ENCODE results near the gene PTPA. TPM values are rescaled to one million over a fixed set of nuclear protein-coding genes. Genes with fewer than 3 reads are reported as not detected.

Gene PTPA
- polyA plus RNA-seq, 1 donor from 2014 or later: 62.8 TPM

DNA sequence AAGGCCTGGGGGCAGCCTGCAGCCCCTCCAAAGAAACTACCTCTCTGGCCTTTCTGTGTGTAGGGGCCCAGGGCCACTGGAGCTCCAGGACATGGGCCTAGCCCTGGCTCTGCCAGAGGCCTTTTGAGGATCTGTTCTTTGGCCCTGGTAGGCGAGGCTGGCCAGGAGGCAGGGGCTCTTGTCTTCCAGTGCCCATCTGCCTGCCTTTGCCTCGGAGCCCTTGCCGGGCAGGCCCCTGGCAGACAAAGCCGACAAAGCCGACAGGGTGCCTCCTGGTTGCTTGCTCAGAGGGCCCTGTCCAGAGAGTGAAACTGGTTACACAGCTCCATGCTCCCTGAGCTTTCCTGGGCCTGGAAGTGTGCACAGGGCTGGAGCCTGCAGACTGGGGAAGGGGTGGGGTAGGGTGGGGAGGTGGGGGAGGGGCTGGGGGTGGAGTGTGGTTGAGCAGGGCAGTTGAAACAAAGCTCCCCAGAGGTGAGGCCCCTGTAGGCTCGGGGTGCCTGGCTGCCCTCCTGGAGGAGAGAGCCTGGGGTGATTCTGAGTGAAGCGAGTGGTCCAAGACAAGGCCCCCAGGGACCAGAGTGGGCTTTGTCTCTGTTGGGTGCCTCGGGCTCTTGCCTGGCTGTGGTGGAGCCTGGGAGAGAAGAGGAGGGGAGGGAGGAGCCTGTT is 29.3 kb downstream of the PTPA start:
- H3K79me2 ChIP-seq (replicated peaks; ENCODE audit: insufficient read depth, low read length): no peaks in the 10 kb centered on the region
- no peaks in the 10 kb centered on the region for H3K36me3 ChIP-seq (ENCODE audit: insufficient read depth, low read length)
- H3K27ac ChIP-seq (ENCODE audit: low read length): peak overlapping the region; percentile 99
- H2AFZ ChIP-seq (ENCODE audit: low read depth, low read length): no peak overlapping the region
- no peaks in the 10 kb centered on the region for H4K20me1 ChIP-seq (ENCODE audit: insufficient read depth)
- no peaks in the 10 kb centered on the region for H3K9me2 ChIP-seq (ENCODE audit: insufficient read depth, low read length)
- H3K27me3 ChIP-seq (ENCODE audit: insufficient read depth, low read depth, low read length): no peaks in the 10 kb centered on the region
- no peaks in the 10 kb centered on the region for H3F3A ChIP-seq (ENCODE audit: insufficient read depth, low read length, poor library complexity, severe bottlenecking)
- H3K9me3 ChIP-seq (ENCODE audit: low read length): no peaks in the 10 kb centered on the region
- H3K4me3 ChIP-seq (ENCODE audit: low read length): peak overlapping the region; percentile 58
- H3K4me2 ChIP-seq (ENCODE audit: low read length): peak overlapping the region; percentile 52
- TF ChIP-seq, protein P1, sequence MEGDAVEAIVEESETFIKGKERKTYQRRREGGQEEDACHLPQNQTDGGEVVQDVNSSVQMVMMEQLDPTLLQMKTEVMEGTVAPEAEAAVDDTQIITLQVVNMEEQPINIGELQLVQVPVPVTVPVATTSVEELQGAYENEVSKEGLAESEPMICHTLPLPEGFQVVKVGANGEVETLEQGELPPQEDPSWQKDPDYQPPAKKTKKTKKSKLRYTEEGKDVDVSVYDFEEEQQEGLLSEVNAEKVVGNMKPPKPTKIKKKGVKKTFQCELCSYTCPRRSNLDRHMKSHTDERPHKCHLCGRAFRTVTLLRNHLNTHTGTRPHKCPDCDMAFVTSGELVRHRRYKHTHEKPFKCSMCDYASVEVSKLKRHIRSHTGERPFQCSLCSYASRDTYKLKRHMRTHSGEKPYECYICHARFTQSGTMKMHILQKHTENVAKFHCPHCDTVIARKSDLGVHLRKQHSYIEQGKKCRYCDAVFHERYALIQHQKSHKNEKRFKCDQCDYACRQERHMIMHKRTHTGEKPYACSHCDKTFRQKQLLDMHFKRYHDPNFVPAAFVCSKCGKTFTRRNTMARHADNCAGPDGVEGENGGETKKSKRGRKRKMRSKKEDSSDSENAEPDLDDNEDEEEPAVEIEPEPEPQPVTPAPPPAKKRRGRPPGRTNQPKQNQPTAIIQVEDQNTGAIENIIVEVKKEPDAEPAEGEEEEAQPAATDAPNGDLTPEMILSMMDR (IDR thresholded peaks at IDR 0.05; ENCODE audit: poor library complexity, severe bottlenecking): no peak
- TF ChIP-seq EP300 (conservative IDR thresholded peaks at IDR 0.05; ENCODE audit: poor library complexity, severe bottlenecking): no peak
- no peak for TF ChIP-seq POLR2AphosphoS5 (IDR thresholded peaks at IDR 0.05)
- TF ChIP-seq, protein P2, sequence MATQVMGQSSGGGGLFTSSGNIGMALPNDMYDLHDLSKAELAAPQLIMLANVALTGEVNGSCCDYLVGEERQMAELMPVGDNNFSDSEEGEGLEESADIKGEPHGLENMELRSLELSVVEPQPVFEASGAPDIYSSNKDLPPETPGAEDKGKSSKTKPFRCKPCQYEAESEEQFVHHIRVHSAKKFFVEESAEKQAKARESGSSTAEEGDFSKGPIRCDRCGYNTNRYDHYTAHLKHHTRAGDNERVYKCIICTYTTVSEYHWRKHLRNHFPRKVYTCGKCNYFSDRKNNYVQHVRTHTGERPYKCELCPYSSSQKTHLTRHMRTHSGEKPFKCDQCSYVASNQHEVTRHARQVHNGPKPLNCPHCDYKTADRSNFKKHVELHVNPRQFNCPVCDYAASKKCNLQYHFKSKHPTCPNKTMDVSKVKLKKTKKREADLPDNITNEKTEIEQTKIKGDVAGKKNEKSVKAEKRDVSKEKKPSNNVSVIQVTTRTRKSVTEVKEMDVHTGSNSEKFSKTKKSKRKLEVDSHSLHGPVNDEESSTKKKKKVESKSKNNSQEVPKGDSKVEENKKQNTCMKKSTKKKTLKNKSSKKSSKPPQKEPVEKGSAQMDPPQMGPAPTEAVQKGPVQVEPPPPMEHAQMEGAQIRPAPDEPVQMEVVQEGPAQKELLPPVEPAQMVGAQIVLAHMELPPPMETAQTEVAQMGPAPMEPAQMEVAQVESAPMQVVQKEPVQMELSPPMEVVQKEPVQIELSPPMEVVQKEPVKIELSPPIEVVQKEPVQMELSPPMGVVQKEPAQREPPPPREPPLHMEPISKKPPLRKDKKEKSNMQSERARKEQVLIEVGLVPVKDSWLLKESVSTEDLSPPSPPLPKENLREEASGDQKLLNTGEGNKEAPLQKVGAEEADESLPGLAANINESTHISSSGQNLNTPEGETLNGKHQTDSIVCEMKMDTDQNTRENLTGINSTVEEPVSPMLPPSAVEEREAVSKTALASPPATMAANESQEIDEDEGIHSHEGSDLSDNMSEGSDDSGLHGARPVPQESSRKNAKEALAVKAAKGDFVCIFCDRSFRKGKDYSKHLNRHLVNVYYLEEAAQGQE (IDR thresholded peaks at IDR 0.05; ENCODE audit: borderline replicate concordance): no peak
- TF ChIP-seq TAF1 (IDR thresholded peaks at IDR 0.05; ENCODE audit: low read depth): peak; percentile 5
- no peak for TF ChIP-seq EZH2 (IDR thresholded peaks at IDR 0.05; ENCODE audit: borderline replicate concordance, insufficient read depth, low read length, poor library complexity, severe bottlenecking)
- TF ChIP-seq SMC3 (conservative IDR thresholded peaks at IDR 0.05; ENCODE audit: poor library complexity): no peak
- H3K9ac ChIP-seq (ENCODE audit: low read length): peak overlapping the region; percentile 96

DNA sequence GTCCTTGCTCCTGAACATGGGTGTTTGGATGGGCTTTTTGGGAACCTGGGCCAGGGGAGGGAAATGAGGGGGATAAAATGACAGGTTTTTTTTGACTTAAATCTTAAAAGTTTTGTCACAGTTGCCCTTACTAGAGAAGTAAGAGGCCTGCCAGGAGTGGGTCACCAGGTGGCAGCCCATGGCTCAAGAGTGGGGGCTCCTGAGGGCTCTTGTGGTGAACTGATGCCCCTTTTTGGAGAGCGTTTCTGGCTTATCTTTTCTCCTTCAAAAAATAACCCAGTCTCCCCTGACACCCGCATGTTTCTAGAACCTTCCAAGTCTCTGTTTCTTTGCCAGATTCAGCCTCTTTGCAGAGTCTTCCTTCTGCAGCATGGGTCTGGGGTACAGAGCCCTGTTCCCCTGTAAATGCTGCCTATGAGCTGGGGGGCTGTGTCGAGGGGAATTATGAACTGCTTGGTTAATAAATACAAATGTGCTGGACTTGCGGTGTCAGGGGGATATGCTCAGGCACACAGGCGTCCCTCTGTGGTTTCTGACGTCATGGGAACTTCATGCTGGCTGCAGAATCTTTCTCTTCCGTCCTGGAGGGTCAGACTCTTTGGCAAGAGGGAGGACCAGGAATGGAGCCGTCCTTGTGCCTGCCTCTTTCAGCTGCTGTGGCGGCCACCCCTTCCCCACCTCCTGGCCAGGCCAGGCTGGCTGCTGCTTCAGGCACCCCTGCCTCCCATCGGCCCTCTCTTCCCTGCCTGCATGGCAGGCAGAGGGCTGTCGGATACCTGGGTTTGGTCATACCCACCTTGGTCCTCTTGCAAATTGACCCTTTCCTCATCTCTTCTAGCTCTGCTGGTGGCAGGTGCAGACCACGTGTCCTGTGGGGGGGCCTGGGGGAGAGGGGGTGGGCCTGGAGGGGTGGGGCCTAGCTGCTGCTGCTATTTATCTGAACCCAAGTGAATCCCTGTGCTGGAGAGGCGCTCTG is 30.1 kb downstream of the PTPA start:
- H3K79me2 ChIP-seq (replicated peaks; ENCODE audit: insufficient read depth, low read length): no peaks in the 10 kb centered on the region
- H3K9ac ChIP-seq (ENCODE audit: low read length): peak overlapping the region; percentile 96
- no peaks in the 10 kb centered on the region for H3F3A ChIP-seq (ENCODE audit: insufficient read depth, low read length, poor library complexity, severe bottlenecking)
- no peak for TF ChIP-seq TAF1 (IDR thresholded peaks at IDR 0.05; ENCODE audit: low read depth)
- TF ChIP-seq EZH2 (IDR thresholded peaks at IDR 0.05; ENCODE audit: borderline replicate concordance, insufficient read depth, low read length, poor library complexity, severe bottlenecking): no peak
- TF ChIP-seq RAD21 (conservative IDR thresholded peaks at IDR 0.05): no peak
- no peak for TF ChIP-seq MXI1 (conservative IDR thresholded peaks at IDR 0.05; ENCODE audit: poor library complexity, severe bottlenecking)
- no peak for TF ChIP-seq SMC3 (conservative IDR thresholded peaks at IDR 0.05; ENCODE audit: poor library complexity)
- no peak for TF ChIP-seq EP300 (conservative IDR thresholded peaks at IDR 0.05; ENCODE audit: poor library complexity, severe bottlenecking)
- TF ChIP-seq, protein P2 (IDR thresholded peaks at IDR 0.05; ENCODE audit: borderline replicate concordance): no peak
- TF ChIP-seq, protein P1 (IDR thresholded peaks at IDR 0.05; ENCODE audit: poor library complexity, severe bottlenecking): no peak
- TF ChIP-seq POLR2AphosphoS5 (IDR thresholded peaks at IDR 0.05): no peak
- H3K36me3 ChIP-seq (ENCODE audit: insufficient read depth, low read length): no peaks in the 10 kb centered on the region
- H3K9me2 ChIP-seq (ENCODE audit: insufficient read depth, low read length): no peaks in the 10 kb centered on the region
- no peaks in the 10 kb centered on the region for H4K20me1 ChIP-seq (ENCODE audit: insufficient read depth)
- H3K9me3 ChIP-seq (ENCODE audit: low read length): no peaks in the 10 kb centered on the region
- no peaks in the 10 kb centered on the region for H3K27me3 ChIP-seq (ENCODE audit: insufficient read depth, low read depth, low read length)
- peak overlapping the region; percentile 99 for H3K27ac ChIP-seq (ENCODE audit: low read length)
- no peak overlapping the region for H2AFZ ChIP-seq (ENCODE audit: low read depth, low read length)
- no peak overlapping the region for H3K4me2 ChIP-seq (ENCODE audit: low read length)
- no peak overlapping the region for H3K4me3 ChIP-seq (ENCODE audit: low read length)
